SK-N-SH treated with all-trans-retinoic acid at 6 μM for 48 hours (cell line): ENCODE measurements around the gene ZG16.

ENCODE experiments used
- ATAC-seq: fragments of 200-7000 bp; cut with Tn5 transposase; 3 replicates; pipeline ENCODE4 v1.9.1; 2020; ENCODE audit warnings: mild to moderate bottlenecking, moderate library complexity
- ARNTL ChIP-seq: fragments of 450-650 bp; formaldehyde crosslinking; IDR thresholded peaks from 2 replicates; pipeline ENCODE4 v1.5.0; 2020; ENCODE audit warnings: low read depth, mild to moderate bottlenecking, moderate library complexity, borderline replicate concordance
- BACH2 ChIP-seq: fragments of 250-450 bp; sonication (Bioruptor Pico); IDR thresholded peaks from 2 replicates; pipeline ENCODE4 v1.9.0; 2021; ENCODE audit warnings: mild to moderate bottlenecking, borderline replicate concordance
- CSDC2 ChIP-seq: fragments of 250-450 bp; sonication (Bioruptor Pico); IDR thresholded peaks from 2 replicates; pipeline ENCODE4 v1.5.0; 2020; ENCODE audit warnings: mild to moderate bottlenecking, moderate library complexity
- ESRRG ChIP-seq: fragments of 250-450 bp; sonication (Bioruptor Pico); IDR thresholded peaks from 2 replicates; pipeline ENCODE4 v1.6.1; 2021; ENCODE audit warnings: mild to moderate bottlenecking
- ISL1 ChIP-seq: fragments of 250-450 bp; sonication (Bioruptor Pico); IDR thresholded peaks from 2 replicates; pipeline ENCODE4 v2.1.2; 2022; ENCODE audit warnings: mild to moderate bottlenecking, moderate library complexity
- OSR1 ChIP-seq: fragments of 250-450 bp; sonication (Bioruptor Pico); IDR thresholded peaks from 2 replicates; pipeline ENCODE4 v1.8.0; 2022; ENCODE audit warnings: moderate library complexity, mild to moderate bottlenecking, inconsistent platforms
- PPARA ChIP-seq: fragments of 250-450 bp; sonication (Bioruptor Pico); IDR thresholded peaks from 2 replicates; pipeline ENCODE4 v1.5.0; 2020; ENCODE audit warnings: mild to moderate bottlenecking, borderline replicate concordance
- RARB ChIP-seq: fragments of 250-450 bp; sonication (Bioruptor Pico); IDR thresholded peaks from 2 replicates; pipeline ENCODE4 v1.8.0; 2021; ENCODE audit warnings: mild to moderate bottlenecking, moderate library complexity
- SNAI2 ChIP-seq: fragments of 250-450 bp; sonication (Bioruptor Pico); IDR thresholded peaks from 2 replicates; pipeline ENCODE4 v1.5.0; 2020; ENCODE audit warnings: mild to moderate bottlenecking, moderate library complexity
- TCF4 ChIP-seq: fragments of 250-450 bp; sonication (Bioruptor Pico); IDR thresholded peaks from 2 replicates; pipeline ENCODE4 v1.8.0; 2021; ENCODE audit warnings: mild to moderate bottlenecking, moderate library complexity, borderline replicate concordance
- TOX ChIP-seq: fragments of 250-450 bp; sonication (Bioruptor Pico); IDR thresholded peaks from 2 replicates; pipeline ENCODE4 v1.8.0; 2021; ENCODE audit warnings: mild to moderate bottlenecking, moderate library complexity, borderline replicate concordance
- ZC3H10 ChIP-seq: fragments of 250-450 bp; sonication (Bioruptor Pico); IDR thresholded peaks from 2 replicates; pipeline ENCODE4 v1.5.1; 2021; ENCODE audit warnings: mild to moderate bottlenecking, moderate library complexity
- ZFP3 ChIP-seq: fragments of 250-450 bp; sonication (Bioruptor Pico); IDR thresholded peaks from 2 replicates; pipeline ENCODE4 v1.5.0; 2020; ENCODE audit warnings: mild to moderate bottlenecking, moderate library complexity
- ZFP30 ChIP-seq: fragments of 450-650 bp; formaldehyde crosslinking; IDR thresholded peaks from 2 replicates; pipeline ENCODE4 v1.5.0; 2022; ENCODE audit warnings: mild to moderate bottlenecking, moderate library complexity
- ZNF565 ChIP-seq: fragments of 450-650 bp; formaldehyde crosslinking; conservative IDR thresholded peaks from 2 replicates; pipeline ENCODE4 v1.5.0; 2020; ENCODE audit warnings: low read depth, mild to moderate bottlenecking, moderate library complexity
- ZNF70 ChIP-seq: fragments of 450-650 bp; formaldehyde crosslinking; IDR thresholded peaks from 2 replicates; pipeline ENCODE4 v1.5.0; 2020; ENCODE audit warnings: mild to moderate bottlenecking, moderate library complexity
- ZNF8 ChIP-seq: fragments of 450-650 bp; formaldehyde crosslinking; IDR thresholded peaks from 2 replicates; pipeline ENCODE4 v1.5.0; 2020; ENCODE audit warnings: mild to moderate bottlenecking, moderate library complexity
- TF ChIP-seq, protein P1 (sequence below): fragments of 250-450 bp; sonication (Bioruptor Pico); IDR thresholded peaks from 2 replicates; pipeline ENCODE4 v1.5.1; 2021; ENCODE audit warnings: mild to moderate bottlenecking, moderate library complexity
- TF ChIP-seq, protein P2 (sequence below): fragments of 250-450 bp; sonication (Bioruptor Pico); IDR thresholded peaks from 2 replicates; pipeline ENCODE4 v1.8.0; 2020; ENCODE audit warnings: mild to moderate bottlenecking, moderate library complexity, borderline replicate concordance
- TF ChIP-seq, protein P3 (sequence below): fragments of 250-450 bp; sonication (Bioruptor Pico); IDR thresholded peaks from 2 replicates; pipeline ENCODE4 v1.5.1; 2020; ENCODE audit warnings: low read depth, mild to moderate bottlenecking, moderate library complexity
- TF ChIP-seq, protein P4 (sequence below): fragments of 250-450 bp; sonication (Bioruptor Pico); IDR thresholded peaks from 2 replicates; pipeline ENCODE4 v1.8.0; 2021; ENCODE audit warnings: low read depth, mild to moderate bottlenecking, moderate library complexity, borderline replicate concordance
- TF ChIP-seq, protein P5 (sequence below): fragments of 250-450 bp; sonication (Bioruptor Pico); IDR thresholded peaks from 2 replicates; pipeline ENCODE4 v1.5.0; 2020; ENCODE audit warnings: mild to moderate bottlenecking, moderate library complexity

ZG16 gene

DNA sequence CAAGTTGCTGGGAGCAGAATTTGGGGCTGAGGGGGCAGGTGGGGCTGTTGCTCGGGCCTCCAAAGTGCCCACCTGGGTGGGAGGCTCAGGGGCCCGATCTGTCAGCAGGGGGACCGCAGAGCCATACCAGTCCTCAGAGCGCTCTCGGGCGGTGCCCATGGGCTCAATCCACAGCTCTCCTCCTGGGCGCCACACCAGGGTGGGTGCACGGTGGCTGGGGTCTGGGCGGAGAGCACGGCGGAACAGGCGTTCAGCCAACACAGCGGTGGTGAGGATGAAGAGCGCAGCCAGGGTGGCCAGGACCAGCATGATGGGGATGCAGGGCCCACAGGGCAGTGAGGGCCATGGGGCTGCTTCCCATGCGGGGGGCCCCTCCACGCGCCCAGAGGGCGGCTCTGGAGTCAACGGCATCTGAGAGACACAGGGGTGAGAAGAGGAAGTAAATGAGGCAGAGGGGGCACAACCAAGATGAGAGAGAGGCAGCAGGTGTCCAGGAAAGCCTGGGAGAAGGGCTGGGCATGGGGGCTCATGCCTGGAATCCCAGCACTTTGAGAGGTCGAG lies 33.4 kb upstream of the ZG16 start:
- no peak for ATAC-seq
- TF ChIP-seq ZNF565 (CRISPR knock-in tag): no peak
- no peak for TF ChIP-seq ZFP30 (CRISPR knock-in tag)
- TF ChIP-seq ZNF8: no peak
- TF ChIP-seq ISL1 (CRISPR knock-in tag): no peak
- TF ChIP-seq PPARA (CRISPR knock-in tag): no peak
- TF ChIP-seq, protein P1, sequence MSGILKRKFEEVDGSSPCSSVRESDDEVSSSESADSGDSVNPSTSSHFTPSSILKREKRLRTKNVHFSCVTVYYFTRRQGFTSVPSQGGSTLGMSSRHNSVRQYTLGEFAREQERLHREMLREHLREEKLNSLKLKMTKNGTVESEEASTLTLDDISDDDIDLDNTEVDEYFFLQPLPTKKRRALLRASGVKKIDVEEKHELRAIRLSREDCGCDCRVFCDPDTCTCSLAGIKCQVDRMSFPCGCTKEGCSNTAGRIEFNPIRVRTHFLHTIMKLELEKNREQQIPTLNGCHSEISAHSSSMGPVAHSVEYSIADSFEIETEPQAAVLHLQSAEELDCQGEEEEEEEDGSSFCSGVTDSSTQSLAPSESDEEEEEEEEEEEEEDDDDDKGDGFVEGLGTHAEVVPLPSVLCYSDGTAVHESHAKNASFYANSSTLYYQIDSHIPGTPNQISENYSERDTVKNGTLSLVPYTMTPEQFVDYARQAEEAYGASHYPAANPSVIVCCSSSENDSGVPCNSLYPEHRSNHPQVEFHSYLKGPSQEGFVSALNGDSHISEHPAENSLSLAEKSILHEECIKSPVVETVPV (CRISPR knock-in tag): no peak
- no peak for TF ChIP-seq TCF4 (CRISPR knock-in tag)
- TF ChIP-seq, protein P2, sequence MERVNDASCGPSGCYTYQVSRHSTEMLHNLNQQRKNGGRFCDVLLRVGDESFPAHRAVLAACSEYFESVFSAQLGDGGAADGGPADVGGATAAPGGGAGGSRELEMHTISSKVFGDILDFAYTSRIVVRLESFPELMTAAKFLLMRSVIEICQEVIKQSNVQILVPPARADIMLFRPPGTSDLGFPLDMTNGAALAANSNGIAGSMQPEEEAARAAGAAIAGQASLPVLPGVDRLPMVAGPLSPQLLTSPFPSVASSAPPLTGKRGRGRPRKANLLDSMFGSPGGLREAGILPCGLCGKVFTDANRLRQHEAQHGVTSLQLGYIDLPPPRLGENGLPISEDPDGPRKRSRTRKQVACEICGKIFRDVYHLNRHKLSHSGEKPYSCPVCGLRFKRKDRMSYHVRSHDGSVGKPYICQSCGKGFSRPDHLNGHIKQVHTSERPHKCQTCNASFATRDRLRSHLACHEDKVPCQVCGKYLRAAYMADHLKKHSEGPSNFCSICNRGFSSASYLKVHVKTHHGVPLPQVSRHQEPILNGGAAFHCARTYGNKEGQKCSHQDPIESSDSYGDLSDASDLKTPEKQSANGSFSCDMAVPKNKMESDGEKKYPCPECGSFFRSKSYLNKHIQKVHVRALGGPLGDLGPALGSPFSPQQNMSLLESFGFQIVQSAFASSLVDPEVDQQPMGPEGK (CRISPR knock-in tag): no peak
- TF ChIP-seq TOX (CRISPR knock-in tag): no peak
- TF ChIP-seq ESRRG (CRISPR knock-in tag): no peak
- no peak for TF ChIP-seq ARNTL (CRISPR knock-in tag)
- no peak for TF ChIP-seq OSR1 (CRISPR knock-in tag)
- TF ChIP-seq CSDC2 (CRISPR knock-in tag): no peak
- TF ChIP-seq, protein P3, sequence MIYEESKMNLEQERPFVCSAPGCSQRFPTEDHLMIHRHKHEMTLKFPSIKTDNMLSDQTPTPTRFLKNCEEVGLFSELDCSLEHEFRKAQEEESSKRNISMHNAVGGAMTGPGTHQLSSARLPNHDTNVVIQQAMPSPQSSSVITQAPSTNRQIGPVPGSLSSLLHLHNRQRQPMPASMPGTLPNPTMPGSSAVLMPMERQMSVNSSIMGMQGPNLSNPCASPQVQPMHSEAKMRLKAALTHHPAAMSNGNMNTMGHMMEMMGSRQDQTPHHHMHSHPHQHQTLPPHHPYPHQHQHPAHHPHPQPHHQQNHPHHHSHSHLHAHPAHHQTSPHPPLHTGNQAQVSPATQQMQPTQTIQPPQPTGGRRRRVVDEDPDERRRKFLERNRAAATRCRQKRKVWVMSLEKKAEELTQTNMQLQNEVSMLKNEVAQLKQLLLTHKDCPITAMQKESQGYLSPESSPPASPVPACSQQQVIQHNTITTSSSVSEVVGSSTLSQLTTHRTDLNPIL (CRISPR knock-in tag): no peak
- TF ChIP-seq, protein P4, sequence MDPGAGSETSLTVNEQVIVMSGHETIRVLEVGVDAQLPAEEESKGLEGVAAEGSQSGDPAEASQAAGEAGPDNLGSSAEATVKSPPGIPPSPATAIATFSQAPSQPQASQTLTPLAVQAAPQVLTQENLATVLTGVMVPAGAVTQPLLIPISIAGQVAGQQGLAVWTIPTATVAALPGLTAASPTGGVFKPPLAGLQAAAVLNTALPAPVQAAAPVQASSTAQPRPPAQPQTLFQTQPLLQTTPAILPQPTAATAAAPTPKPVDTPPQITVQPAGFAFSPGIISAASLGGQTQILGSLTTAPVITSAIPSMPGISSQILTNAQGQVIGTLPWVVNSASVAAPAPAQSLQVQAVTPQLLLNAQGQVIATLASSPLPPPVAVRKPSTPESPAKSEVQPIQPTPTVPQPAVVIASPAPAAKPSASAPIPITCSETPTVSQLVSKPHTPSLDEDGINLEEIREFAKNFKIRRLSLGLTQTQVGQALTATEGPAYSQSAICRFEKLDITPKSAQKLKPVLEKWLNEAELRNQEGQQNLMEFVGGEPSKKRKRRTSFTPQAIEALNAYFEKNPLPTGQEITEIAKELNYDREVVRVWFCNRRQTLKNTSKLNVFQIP (CRISPR knock-in tag): no peak
- no peak for TF ChIP-seq ZC3H10 (CRISPR knock-in tag)
- TF ChIP-seq ZNF70 (CRISPR knock-in tag): no peak
- no peak for TF ChIP-seq SNAI2
- no peak for TF ChIP-seq BACH2 (CRISPR knock-in tag)

DNA sequence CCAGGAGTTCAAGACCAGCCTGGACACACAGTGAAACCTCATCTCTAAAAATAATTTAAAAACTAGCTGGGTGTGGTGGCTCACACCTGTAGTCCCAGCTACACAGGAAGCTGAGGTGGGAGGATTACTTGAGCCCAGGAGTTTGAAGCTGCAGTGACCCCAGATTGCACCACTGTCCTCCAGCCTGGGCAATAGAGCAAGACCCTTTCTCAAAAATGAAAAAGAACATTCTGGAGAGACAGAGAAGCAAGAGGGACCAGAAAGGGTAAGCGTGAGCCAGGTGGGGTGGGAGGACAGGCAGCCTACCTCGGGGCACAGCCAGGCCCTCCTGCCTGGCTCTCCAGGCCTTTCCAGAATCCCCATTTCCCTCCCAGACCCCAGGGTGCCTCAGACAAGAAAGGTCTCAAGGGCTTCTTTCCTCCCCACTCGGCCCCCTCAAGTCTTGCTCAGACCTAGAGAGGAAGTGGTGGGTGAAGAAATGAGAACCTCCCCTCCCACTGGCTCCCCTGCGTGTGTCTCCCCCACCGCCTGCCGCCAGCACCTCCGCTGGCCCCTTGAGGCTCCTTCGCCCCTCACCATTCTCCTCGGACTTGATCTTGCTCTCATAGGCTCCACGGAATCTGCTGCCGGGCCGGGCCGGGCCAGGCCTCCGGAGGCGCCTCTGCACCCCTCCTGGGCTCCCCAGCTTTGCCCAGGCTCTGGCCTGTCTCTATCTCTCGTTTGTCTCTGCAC lies 32.8 kb upstream of the ZG16 start:
- no peak for ATAC-seq
- TF ChIP-seq ZNF8: no peak
- TF ChIP-seq ZNF70 (CRISPR knock-in tag): no peak
- no peak for TF ChIP-seq ZC3H10 (CRISPR knock-in tag)
- no peak for TF ChIP-seq ISL1 (CRISPR knock-in tag)
- no peak for TF ChIP-seq ESRRG (CRISPR knock-in tag)
- TF ChIP-seq BACH2 (CRISPR knock-in tag): no peak
- no peak for TF ChIP-seq OSR1 (CRISPR knock-in tag)
- TF ChIP-seq ZFP3: no peak
- TF ChIP-seq, protein P4 (CRISPR knock-in tag): no peak
- TF ChIP-seq SNAI2: no peak
- TF ChIP-seq, protein P5, sequence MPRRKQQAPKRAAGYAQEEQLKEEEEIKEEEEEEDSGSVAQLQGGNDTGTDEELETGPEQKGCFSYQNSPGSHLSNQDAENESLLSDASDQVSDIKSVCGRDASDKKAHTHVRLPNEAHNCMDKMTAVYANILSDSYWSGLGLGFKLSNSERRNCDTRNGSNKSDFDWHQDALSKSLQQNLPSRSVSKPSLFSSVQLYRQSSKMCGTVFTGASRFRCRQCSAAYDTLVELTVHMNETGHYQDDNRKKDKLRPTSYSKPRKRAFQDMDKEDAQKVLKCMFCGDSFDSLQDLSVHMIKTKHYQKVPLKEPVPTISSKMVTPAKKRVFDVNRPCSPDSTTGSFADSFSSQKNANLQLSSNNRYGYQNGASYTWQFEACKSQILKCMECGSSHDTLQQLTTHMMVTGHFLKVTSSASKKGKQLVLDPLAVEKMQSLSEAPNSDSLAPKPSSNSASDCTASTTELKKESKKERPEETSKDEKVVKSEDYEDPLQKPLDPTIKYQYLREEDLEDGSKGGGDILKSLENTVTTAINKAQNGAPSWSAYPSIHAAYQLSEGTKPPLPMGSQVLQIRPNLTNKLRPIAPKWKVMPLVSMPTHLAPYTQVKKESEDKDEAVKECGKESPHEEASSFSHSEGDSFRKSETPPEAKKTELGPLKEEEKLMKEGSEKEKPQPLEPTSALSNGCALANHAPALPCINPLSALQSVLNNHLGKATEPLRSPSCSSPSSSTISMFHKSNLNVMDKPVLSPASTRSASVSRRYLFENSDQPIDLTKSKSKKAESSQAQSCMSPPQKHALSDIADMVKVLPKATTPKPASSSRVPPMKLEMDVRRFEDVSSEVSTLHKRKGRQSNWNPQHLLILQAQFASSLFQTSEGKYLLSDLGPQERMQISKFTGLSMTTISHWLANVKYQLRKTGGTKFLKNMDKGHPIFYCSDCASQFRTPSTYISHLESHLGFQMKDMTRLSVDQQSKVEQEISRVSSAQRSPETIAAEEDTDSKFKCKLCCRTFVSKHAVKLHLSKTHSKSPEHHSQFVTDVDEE: no peak
- no peak for TF ChIP-seq ZNF565 (CRISPR knock-in tag)
- TF ChIP-seq ARNTL (CRISPR knock-in tag): no peak
- no peak for TF ChIP-seq RARB (CRISPR knock-in tag)
- TF ChIP-seq, protein P3 (CRISPR knock-in tag): no peak
